ENCODE data around the gene ASB17.

The ASB17 gene

DNA sequence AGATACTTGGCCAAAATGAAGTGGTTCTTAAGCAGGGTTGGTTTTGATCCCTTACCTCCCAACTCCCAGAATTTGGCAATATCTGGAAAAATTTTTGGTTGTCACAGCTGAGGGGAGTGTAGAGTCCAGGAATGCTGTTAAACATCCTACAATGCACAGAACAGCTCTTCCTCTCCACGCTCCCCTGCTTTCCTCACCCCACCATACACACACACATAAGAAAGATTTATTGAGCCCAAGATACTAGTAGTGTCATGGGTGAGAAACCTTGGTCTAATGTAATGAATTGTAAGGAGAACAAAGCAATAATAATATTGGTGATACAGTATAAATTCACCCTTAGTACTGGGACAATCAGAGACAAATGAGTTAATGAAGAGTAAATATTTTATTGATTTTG lies 47.8 kb downstream of the ASB17 start:
- no peaks in the 10 kb centered on the region for H3K9me2 ChIP-seq (replicated peaks; ENCODE audit: insufficient read depth, low read length)
- H3K9me3 ChIP-seq (ENCODE audit: insufficient read depth, low read length) = no peaks in the 10 kb centered on the region
- H4K20me1 ChIP-seq (ENCODE audit: low read depth, low read length) = no peaks in the 10 kb centered on the region
- H3K79me2 ChIP-seq (ENCODE audit: insufficient read depth, low read length) = no peaks in the 10 kb centered on the region
- no peak overlapping the region for H3K4me2 ChIP-seq (ENCODE audit: low read depth, low read length, poor library complexity, severe bottlenecking)
- no peaks in the 10 kb centered on the region for H3K36me3 ChIP-seq (ENCODE audit: low read length)
- H3K9ac ChIP-seq (ENCODE audit: low read length) = no peak overlapping the region
- no peaks in the 10 kb centered on the region for H3K27me3 ChIP-seq (ENCODE audit: low read length)
- H3K27ac ChIP-seq (ENCODE audit: low read depth, low read length) = no peak overlapping the region
- no peak for TF ChIP-seq EZH2phosphoT487 (conservative IDR thresholded peaks at IDR 0.05; ENCODE audit: low read length)
- TF ChIP-seq, protein P1, sequence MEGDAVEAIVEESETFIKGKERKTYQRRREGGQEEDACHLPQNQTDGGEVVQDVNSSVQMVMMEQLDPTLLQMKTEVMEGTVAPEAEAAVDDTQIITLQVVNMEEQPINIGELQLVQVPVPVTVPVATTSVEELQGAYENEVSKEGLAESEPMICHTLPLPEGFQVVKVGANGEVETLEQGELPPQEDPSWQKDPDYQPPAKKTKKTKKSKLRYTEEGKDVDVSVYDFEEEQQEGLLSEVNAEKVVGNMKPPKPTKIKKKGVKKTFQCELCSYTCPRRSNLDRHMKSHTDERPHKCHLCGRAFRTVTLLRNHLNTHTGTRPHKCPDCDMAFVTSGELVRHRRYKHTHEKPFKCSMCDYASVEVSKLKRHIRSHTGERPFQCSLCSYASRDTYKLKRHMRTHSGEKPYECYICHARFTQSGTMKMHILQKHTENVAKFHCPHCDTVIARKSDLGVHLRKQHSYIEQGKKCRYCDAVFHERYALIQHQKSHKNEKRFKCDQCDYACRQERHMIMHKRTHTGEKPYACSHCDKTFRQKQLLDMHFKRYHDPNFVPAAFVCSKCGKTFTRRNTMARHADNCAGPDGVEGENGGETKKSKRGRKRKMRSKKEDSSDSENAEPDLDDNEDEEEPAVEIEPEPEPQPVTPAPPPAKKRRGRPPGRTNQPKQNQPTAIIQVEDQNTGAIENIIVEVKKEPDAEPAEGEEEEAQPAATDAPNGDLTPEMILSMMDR (IDR thresholded peaks at IDR 0.05; ENCODE audit: insufficient read depth, low read length, poor library complexity, severe bottlenecking) = no peak
- no peak overlapping the region for H2AFZ ChIP-seq (ENCODE audit: low read depth, low read length, severe bottlenecking)
- no peaks in the 10 kb centered on the region for H3F3A ChIP-seq (ENCODE audit: insufficient read depth)
- H3K4me3 ChIP-seq (ENCODE audit: insufficient read depth, low read length, poor library complexity, severe bottlenecking) = no peak overlapping the region

- Histone ChIP-seq H4K20me1 (ENCODE audit: low read depth, low read length) (no peaks in the 10 kb centered on the region), H3K36me3 (ENCODE audit: low read length) (no peaks in the 10 kb centered on the region), H3K27me3 (ENCODE audit: low read length) (no peaks in the 10 kb centered on the region), H3K4me2 (ENCODE audit: low read depth, low read length, poor library complexity, severe bottlenecking) (no peak overlapping the region), H3K9me2 (replicated peaks; ENCODE audit: insufficient read depth, low read length) (no peaks in the 10 kb centered on the region), H3K27ac (ENCODE audit: low read depth, low read length) (no peak overlapping the region), H3K9me3 (ENCODE audit: insufficient read depth, low read length) (no peaks in the 10 kb centered on the region), H3K9ac (ENCODE audit: low read length) (no peak overlapping the region), H3K79me2 (ENCODE audit: insufficient read depth, low read length) (no peaks in the 10 kb centered on the region), H3K4me3 (ENCODE audit: insufficient read depth, low read length, poor library complexity, severe bottlenecking) (no peak overlapping the region), H3F3A (ENCODE audit: insufficient read depth) (no peaks in the 10 kb centered on the region), H2AFZ (ENCODE audit: low read depth, low read length, severe bottlenecking) (no peak overlapping the region)
- TF ChIP-seq, protein P1 (IDR thresholded peaks at IDR 0.05; ENCODE audit: insufficient read depth, low read length, poor library complexity, severe bottlenecking) = no peak
- no peak for TF ChIP-seq EZH2phosphoT487 (conservative IDR thresholded peaks at IDR 0.05; ENCODE audit: low read length)
These were observed 52.2 kb downstream of the ASB17 start for GRCh38 chr1:75879985-75880384.

DNA sequence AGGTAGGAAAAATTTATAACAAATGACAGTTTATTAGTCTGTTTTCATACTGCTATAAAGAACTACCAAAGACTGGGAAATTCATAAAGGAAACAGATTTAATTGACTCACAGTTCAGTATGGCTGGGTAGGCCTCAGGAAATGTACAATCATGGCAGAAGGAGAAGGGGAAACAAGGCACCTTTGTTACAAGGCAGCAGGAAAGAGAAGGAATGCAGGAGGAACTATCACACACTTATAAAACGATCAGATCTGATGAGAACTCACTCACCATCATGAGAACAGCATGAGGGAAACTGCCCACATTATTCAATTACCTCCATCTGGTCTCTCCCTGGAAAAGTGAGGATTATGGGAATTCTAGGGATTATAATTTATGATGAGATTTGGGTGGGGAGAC lies 61.3 kb downstream of the ASB17 start:
- Histone ChIP-seq H2AFZ (ENCODE audit: low read depth, low read length, severe bottlenecking) (no peak overlapping the region), H4K20me1 (ENCODE audit: low read depth, low read length) (no peaks in the 10 kb centered on the region), H3K9me3 (ENCODE audit: insufficient read depth, low read length) (no peaks in the 10 kb centered on the region), H3K9me2 (replicated peaks; ENCODE audit: insufficient read depth, low read length) (no peaks in the 10 kb centered on the region), H3F3A (ENCODE audit: insufficient read depth) (no peaks in the 10 kb centered on the region), H3K79me2 (ENCODE audit: insufficient read depth, low read length) (no peaks in the 10 kb centered on the region), H3K9ac (ENCODE audit: low read length) (no peak overlapping the region), H3K4me3 (ENCODE audit: insufficient read depth, low read length, poor library complexity, severe bottlenecking) (no peak overlapping the region), H3K36me3 (ENCODE audit: low read length) (no peaks in the 10 kb centered on the region), H3K27me3 (ENCODE audit: low read length) (no peaks in the 10 kb centered on the region), H3K27ac (ENCODE audit: low read depth, low read length) (no peak overlapping the region), H3K4me2 (ENCODE audit: low read depth, low read length, poor library complexity, severe bottlenecking) (no peak overlapping the region)
- TF ChIP-seq EZH2phosphoT487 (conservative IDR thresholded peaks at IDR 0.05; ENCODE audit: low read length) = no peak
- TF ChIP-seq, protein P1 (IDR thresholded peaks at IDR 0.05; ENCODE audit: insufficient read depth, low read length, poor library complexity, severe bottlenecking) = no peak

Data from SU-DHL-6 (cell line).